Fibroblast of skin of abdomen (primary cell): Measurements from ENCODE around the gene SLIT1.

Experiments
- DNase-seq: peaks from one replicate; pipeline ENCODE4 v3.0.0-alpha.2; 2013

Gene SLIT1

DNA sequence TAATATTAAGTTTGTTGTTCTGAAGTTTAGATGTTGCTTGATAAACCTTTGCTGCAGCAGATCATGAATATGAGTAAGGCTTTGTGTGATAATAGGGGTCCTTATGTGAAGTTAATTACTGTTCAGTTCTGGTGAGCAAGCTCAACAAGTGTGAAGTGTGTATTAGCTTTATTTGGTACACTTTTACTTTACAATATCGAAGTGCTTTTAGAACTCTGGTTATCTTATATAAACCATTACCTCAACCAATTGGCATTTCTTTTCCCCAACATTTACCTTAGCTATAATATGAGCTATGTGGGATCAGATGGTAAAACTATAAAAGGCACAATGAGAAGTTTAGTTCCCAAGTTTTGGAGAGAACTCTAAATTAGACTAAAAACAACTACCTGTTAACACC lies 226.0 kb downstream of the SLIT1 start:
- no peak for DNase-seq

- no peak for DNase-seq
Measured at GRCh38 chr10:96958071-96958470, 227.7 kb downstream of the SLIT1 start.

GRCh38 chr10:96955794-96956193 lies 230.0 kb downstream of the SLIT1 start:
- DNase-seq = no peak

DNA sequence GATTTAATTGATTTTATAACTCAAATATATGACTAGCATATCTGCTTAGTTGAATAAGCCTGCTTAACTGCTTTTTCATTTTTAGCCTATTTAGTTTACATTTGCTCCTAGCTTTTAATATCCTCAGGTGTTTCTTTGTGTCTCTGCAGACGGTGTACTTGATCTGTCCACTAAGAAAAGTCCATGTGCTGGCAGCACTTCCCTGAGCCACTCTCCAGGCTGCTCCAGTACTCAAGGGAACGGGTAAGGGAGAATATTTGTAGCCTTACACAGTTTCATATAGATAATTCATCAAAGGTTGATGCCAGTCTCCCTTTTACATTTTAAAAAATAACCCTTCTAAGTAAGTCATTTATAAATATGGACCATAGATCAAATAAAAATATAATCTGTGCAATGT lies 233.8 kb downstream of the SLIT1 start:
- no peak for DNase-seq

DNA sequence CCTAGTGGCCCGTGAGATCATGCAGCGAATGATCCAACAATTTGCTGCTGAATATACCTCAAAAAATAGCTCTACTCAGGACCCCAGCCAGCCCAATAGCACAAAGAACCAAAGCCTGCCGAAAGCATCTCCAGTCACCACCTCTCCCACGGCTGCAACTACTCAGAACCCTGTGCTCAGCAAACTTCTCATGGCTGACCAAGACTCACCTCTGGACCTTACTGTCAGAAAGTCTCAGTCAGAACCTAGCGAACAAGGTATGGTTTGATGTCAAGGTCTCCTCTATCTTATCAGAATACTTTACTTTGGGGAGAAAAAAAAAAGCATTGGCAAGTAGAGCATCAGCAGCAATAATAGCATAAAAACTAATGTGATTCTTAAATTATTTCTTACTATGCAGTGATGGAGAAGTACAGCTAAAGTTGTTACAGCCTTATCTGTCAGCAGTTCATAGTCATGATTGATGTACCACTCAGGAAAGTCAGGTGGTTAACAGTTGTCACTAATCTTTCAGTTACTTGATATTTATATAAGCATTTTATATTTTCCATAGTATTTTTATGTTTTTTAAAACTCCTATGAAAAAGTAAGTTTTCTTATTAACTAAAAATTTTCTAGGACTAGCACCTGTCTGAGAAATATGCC lies 236.6 kb downstream of the SLIT1 start:
- no peak for DNase-seq
